CD4-positive, CD25-positive, alpha-beta regulatory T cell (primary cell): ENCODE results near the gene VAPB. TPM values are rescaled to one million over a fixed set of nuclear protein-coding genes. Genes with fewer than 3 reads are reported as not detected.
"Not testable (repeated sequence)": the region's sequence is repeated elsewhere in the genome, so short reads cannot be mapped to it uniquely, and the experiment has no call there.

Source experiments
- ATAC-seq, 2 donors: fragments of 150-1000 bp; cut with Tn5 transposase; one replicate each; pipeline ENCODE4 v1.10.0; 2021; ENCODE audit warnings: low read depth in 2 of 2, moderate number of reproducible peaks in 2 of 2, moderate library complexity in 1 of 2
- DNase-seq, 3 donors: peaks; one replicate each; pipeline versions ENCODE4 v3.0.0 to v3.0.0-alpha.2; 2012 to 2022; ENCODE audit warnings: mixed read lengths in 1 of 3
- H3K27ac ChIP-seq: one replicate; pipeline ENCODE4 v1.7.0; 2013; ENCODE audit warnings: mild to moderate bottlenecking, low read length; ENCODE audit not compliant: insufficient read depth, poor library complexity, severe bottlenecking
- H3K27me3 ChIP-seq: one replicate; pipeline ENCODE4 v1.7.0; 2013; ENCODE audit warnings: low read length; ENCODE audit not compliant: control insufficient read depth, insufficient read depth
- H3K36me3 ChIP-seq: one replicate; pipeline ENCODE4 v1.7.0; 2013; ENCODE audit warnings: mild to moderate bottlenecking, low read length, moderate library complexity; ENCODE audit not compliant: control insufficient read depth, insufficient read depth
- H3K4me1 ChIP-seq: 2 replicates; pipeline ENCODE4 v1.7.0; 2013; ENCODE audit warnings: mild to moderate bottlenecking, low read length; ENCODE audit not compliant: insufficient read depth, control insufficient read depth, poor library complexity, severe bottlenecking
- H3K4me3 ChIP-seq: one replicate; pipeline ENCODE4 v1.7.0; 2013; ENCODE audit warnings: low read depth, mild to moderate bottlenecking, low read length, moderate library complexity
- H3K9me3 ChIP-seq, 2 experiments: 1 replicate in 1 of 2; 2 replicates in 1 of 2; pipeline ENCODE4 v1.7.0; 2013; ENCODE audit warnings: low read length in 2 of 2, mild to moderate bottlenecking in 1 of 2, moderate library complexity in 1 of 2; ENCODE audit not compliant: control insufficient read depth in 2 of 2
- H3K27ac Mint-ChIP-seq, 3 donors: one replicate each; pipeline ENCODE4 v1.8.0; 2020 to 2022; ENCODE audit warnings: mild to moderate bottlenecking in 3 of 3, mixed read lengths in 3 of 3, moderate library complexity in 2 of 3
- H3K27me3 Mint-ChIP-seq: one replicate; pipeline ENCODE4 v1.8.0; 2022; ENCODE audit warnings: mild to moderate bottlenecking, mixed read lengths
- H3K36me3 Mint-ChIP-seq: one replicate; pipeline ENCODE4 v1.8.0; 2020; ENCODE audit warnings: mixed read lengths
- H3K4me1 Mint-ChIP-seq, 4 donors: one replicate each; pipeline ENCODE4 v1.8.0; 2020 to 2022; ENCODE audit warnings: mixed read lengths in 4 of 4, mild to moderate bottlenecking in 1 of 4
- H3K4me3 Mint-ChIP-seq, 4 donors: one replicate each; pipeline ENCODE4 v1.8.0; 2020 to 2022; ENCODE audit warnings: mild to moderate bottlenecking in 4 of 4, mixed read lengths in 4 of 4, moderate library complexity in 3 of 4
- H3K9me3 Mint-ChIP-seq, 7 donors: one replicate each; pipeline ENCODE4 v1.8.0; 2020 to 2022; ENCODE audit warnings: mixed read lengths in 7 of 7, mild to moderate bottlenecking in 3 of 7, moderate library complexity in 2 of 7
- polyA plus RNA-seq, 4 donors: library from polyadenylated mRNA; unstranded; fragments of 300-500 nt; fragmentation: Illumina TruSeq; gene quantifications; one replicate each; pipeline ENCODE4 v1.2.3, GENCODE V29; 2021
- total RNA-seq: library from RNA; stranded (reverse); gene quantifications from one replicate; pipeline ENCODE4 v1.2.3, GENCODE V29; 2022

Gene VAPB
- total and polyA plus RNA-seq, 5 donors from 2014 or later, result 18.9 to 25.7 (median 21.9) TPM

- H3K4me1 Mint-ChIP-seq, result peaks cover 27 to 40% (median 39%) of the 10 kb centered on the region in 4 donors
- no peaks in the 10 kb centered on the region for H3K27me3 Mint-ChIP-seq
- no peaks in the 10 kb centered on the region for H3K27me3 ChIP-seq
- peaks cover 0 to 1% (median 0%) of the 10 kb centered on the region in 7 donors for H3K9me3 Mint-ChIP-seq
- H3K36me3 Mint-ChIP-seq, result no peaks in the 10 kb centered on the region
- H3K36me3 ChIP-seq, result no peaks in the 10 kb centered on the region
- no peaks in the 10 kb centered on the region for H3K9me3 ChIP-seq
- DNase-seq (peak in 2 of 3 donors; percentile 17 to 66), ATAC-seq (peak; percentile 70 to 73)
- peaks cover 28% of the 10 kb centered on the region for H3K4me1 ChIP-seq
- peak overlapping the region; percentile 38 to 82 (median 74) for H3K27ac Mint-ChIP-seq
- H3K27ac ChIP-seq, result peak overlapping the region; percentile 47
- peak overlapping the region; percentile 52 for H3K4me3 ChIP-seq
- H3K4me3 Mint-ChIP-seq, result peak overlapping the region; percentile 9 to 74 (median 49)
Measured at GRCh38 chr20:58408603-58409246, 19.7 kb downstream of the VAPB start.

GRCh38 chr20:58414216-58414615 is 25.2 kb downstream of the VAPB start:
- H3K36me3 ChIP-seq, H3K27me3 ChIP-seq, ATAC-seq, H3K27ac Mint-ChIP-seq, H3K27me3 Mint-ChIP-seq, H3K9me3 Mint-ChIP-seq, H3K9me3 ChIP-seq, H3K4me3 ChIP-seq, H3K4me3 Mint-ChIP-seq, H3K27ac ChIP-seq, DNase-seq: not testable (repeated sequence)
- peaks cover 24% of the 10 kb centered on the region for H3K4me1 ChIP-seq
- Mint-ChIP-seq H3K36me3 (peaks cover 16% of the 10 kb centered on the region), H3K4me1 (peaks cover 26 to 51% (median 40%) of the 10 kb centered on the region in 4 donors)

GRCh38 chr20:58414786-58415185 is 25.8 kb downstream of the VAPB start:
- not testable (repeated sequence) for ATAC-seq, H3K4me3 Mint-ChIP-seq, H3K4me3 ChIP-seq, H3K27me3 ChIP-seq, DNase-seq, H3K27ac ChIP-seq, H3K27me3 Mint-ChIP-seq, H3K9me3 ChIP-seq, H3K9me3 Mint-ChIP-seq
- Mint-ChIP-seq H3K4me1 (peaks cover 21 to 50% (median 37%) of the 10 kb centered on the region in 4 donors), H3K36me3 (peaks cover 22% of the 10 kb centered on the region), H3K27ac (peak overlapping the region in 1 of 3 donors; percentile 76)
- Histone ChIP-seq H3K36me3 (peaks cover 15% of the 10 kb centered on the region), H3K4me1 (peaks cover 20% of the 10 kb centered on the region)

GRCh38 chr20:58416057-58416456 is 27.0 kb downstream of the VAPB start:
- Mint-ChIP-seq H3K9me3 (no peaks in the 10 kb centered on the region), H3K27me3 (no peaks in the 10 kb centered on the region), H3K4me3 (peak overlapping the region in 3 of 4 donors; percentile 4 to 57 (median 56)), H3K36me3 (peaks cover 33% of the 10 kb centered on the region), H3K4me1 (peaks cover 21 to 47% (median 33%) of the 10 kb centered on the region in 4 donors), H3K27ac (peak overlapping the region in 2 of 3 donors; percentile 66 to 81)
- peak overlapping the region; percentile 41 for H3K4me3 ChIP-seq
- ATAC-seq (no peak), DNase-seq (no peak)
- no peaks in the 10 kb centered on the region for H3K9me3 ChIP-seq
- peaks cover 21% of the 10 kb centered on the region for H3K36me3 ChIP-seq
- peak overlapping the region; percentile 43 for H3K27ac ChIP-seq
- peaks cover 20% of the 10 kb centered on the region for H3K4me1 ChIP-seq
- H3K27me3 ChIP-seq, result no peaks in the 10 kb centered on the region

GRCh38 chr20:58416835-58417234 is 27.8 kb downstream of the VAPB start:
- peak; percentile 28 to 37 for ATAC-seq
- peak overlapping the region in 3 of 4 donors; percentile 56 to 63 (median 57) for H3K4me3 Mint-ChIP-seq

GRCh38 chr20:58417438-58417837 is 28.4 kb downstream of the VAPB start:
- H3K27ac ChIP-seq, result no peak overlapping the region
- H3K27me3 Mint-ChIP-seq, result no peaks in the 10 kb centered on the region
- no peaks in the 10 kb centered on the region for H3K9me3 Mint-ChIP-seq
- ATAC-seq (no peak), DNase-seq (no peak)
- H3K27me3 ChIP-seq, result no peaks in the 10 kb centered on the region
- H3K4me3 ChIP-seq, result no peak overlapping the region
- peak overlapping the region in 1 of 4 donors; percentile 22 for H3K4me3 Mint-ChIP-seq
- peaks cover 32% of the 10 kb centered on the region for H3K36me3 ChIP-seq
- H3K4me1 ChIP-seq, result peaks cover 20% of the 10 kb centered on the region
- H3K27ac Mint-ChIP-seq, result peak overlapping the region in 2 of 3 donors; percentile 60 to 66
- H3K4me1 Mint-ChIP-seq, result peaks cover 21 to 43% (median 37%) of the 10 kb centered on the region in 4 donors
- no peaks in the 10 kb centered on the region for H3K9me3 ChIP-seq
- H3K36me3 Mint-ChIP-seq, result peaks cover 33% of the 10 kb centered on the region

More at GRCh38 chr20:58416835-58417234, 27.8 kb downstream of the VAPB start:
- peak overlapping the region; percentile 66 to 88 (median 81) for H3K27ac Mint-ChIP-seq
- Histone ChIP-seq H3K36me3 (peaks cover 28% of the 10 kb centered on the region), H3K4me1 (peaks cover 20% of the 10 kb centered on the region), H3K27ac (peak overlapping the region; percentile 43), H3K4me3 (peak overlapping the region; percentile 58), H3K9me3 (no peaks in the 10 kb centered on the region), H3K27me3 (no peaks in the 10 kb centered on the region)
- H3K9me3 Mint-ChIP-seq, result no peaks in the 10 kb centered on the region
- DNase-seq, result peak in 2 of 3 donors; percentile 19 to 66
- peaks cover 33% of the 10 kb centered on the region for H3K36me3 Mint-ChIP-seq
- H3K4me1 Mint-ChIP-seq, result peaks cover 21 to 44% (median 35%) of the 10 kb centered on the region in 4 donors
- no peaks in the 10 kb centered on the region for H3K27me3 Mint-ChIP-seq

GRCh38 chr20:58418949-58419748 is 30.1 kb downstream of the VAPB start:
- Histone ChIP-seq H3K4me1 (peaks cover 20% of the 10 kb centered on the region), H3K9me3 (no peaks in the 10 kb centered on the region), H3K36me3 (peaks cover 32% of the 10 kb centered on the region), H3K27ac (no peak overlapping the region), H3K4me3 (no peak overlapping the region), H3K27me3 (no peaks in the 10 kb centered on the region)
- H3K4me3 Mint-ChIP-seq, result no peak overlapping the region
- H3K27me3 Mint-ChIP-seq, result no peaks in the 10 kb centered on the region
- ATAC-seq, result no peak
- H3K9me3 Mint-ChIP-seq, result no peaks in the 10 kb centered on the region
- H3K27ac Mint-ChIP-seq, result peak overlapping the region in 2 of 3 donors; percentile 6 to 17
- DNase-seq, result no peak
- peaks cover 33% of the 10 kb centered on the region for H3K36me3 Mint-ChIP-seq
- H3K4me1 Mint-ChIP-seq, result peaks cover 21 to 45% (median 39%) of the 10 kb centered on the region in 4 donors
